Pons (tissue), 1 donor: ENCODE measurements around the gene RIPOR3.
"Not testable (repeated sequence)": the region's sequence is repeated elsewhere in the genome, so short reads cannot be mapped to it uniquely, and the experiment has no call there.

Source experiments
- DNase-seq: peaks from one replicate; pipeline ENCODE4 v3.0.0-alpha.2; 2016; ENCODE audit warnings: low spot score

Gene RIPOR3

GRCh38 chr20:50703651-50704438 is 12.5 kb upstream of the RIPOR3 start:
- DNase-seq: not testable (repeated sequence)

DNA sequence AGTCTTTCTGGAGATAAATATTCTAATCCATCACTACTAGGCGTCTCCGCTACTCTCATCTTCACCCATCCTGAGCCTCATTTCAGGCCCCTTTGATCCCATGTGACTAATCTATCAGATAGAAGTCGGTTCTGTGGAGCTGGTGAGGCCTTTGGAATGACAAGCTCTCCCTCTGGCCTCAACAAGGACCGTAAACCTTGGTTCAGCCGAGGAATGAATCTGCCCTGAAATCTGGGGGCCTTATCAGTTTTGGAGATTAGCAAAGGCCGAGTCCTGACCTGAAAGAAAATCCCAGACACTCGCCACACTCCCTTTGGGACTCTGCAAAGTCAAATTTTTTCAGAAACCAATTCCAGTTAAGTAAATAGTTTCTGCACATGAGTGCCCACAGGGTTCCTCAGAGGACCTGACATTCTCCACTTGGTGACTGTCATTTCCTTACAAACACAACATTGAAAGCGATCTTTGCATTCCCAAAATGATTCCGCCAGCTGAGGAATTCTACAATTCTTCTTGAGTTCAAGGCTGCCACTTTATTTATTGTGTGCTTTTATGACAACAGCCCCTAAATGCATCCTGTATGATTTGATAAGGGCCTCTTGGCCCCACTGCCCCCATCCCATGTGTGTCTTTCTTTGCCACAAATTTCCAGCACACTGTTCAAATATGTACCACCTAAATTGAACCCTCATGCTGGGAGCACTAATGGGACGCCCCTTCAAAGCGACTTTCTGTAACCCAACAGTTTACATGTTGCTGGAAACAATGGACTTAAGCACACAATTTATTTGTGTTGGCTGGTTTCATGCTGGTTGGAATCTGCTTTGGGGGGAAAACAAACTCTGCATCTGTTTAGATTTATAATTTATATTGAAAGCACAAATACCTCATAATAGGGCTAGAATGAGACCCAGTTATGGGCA is 10.0 kb upstream of the RIPOR3 start:
- DNase-seq: no peak

DNA sequence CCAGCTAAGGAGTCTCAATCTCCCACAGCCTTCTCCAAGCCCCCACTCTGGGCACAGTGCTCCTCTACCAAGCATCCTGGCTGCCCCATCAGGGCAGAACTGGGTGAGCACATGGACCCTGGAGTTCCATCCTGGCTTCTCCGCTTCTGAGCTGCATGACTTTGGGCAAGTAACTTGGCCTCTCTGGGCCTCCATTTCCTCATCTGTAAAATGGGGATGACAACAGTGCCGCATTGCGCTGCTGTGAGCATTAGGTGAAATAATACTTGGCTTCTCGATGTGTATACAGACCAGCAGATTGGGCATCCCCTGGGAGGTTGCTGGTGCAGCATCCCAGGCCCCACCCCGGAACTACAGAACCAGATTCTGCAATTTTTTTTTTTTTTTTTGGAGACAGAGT is 8.3 kb upstream of the RIPOR3 start:
- no peak for DNase-seq

- DNase-seq: not testable (repeated sequence)
Observed at GRCh38 chr20:50698255-50698654, 6.9 kb upstream of the RIPOR3 start.

- peak; percentile 91 for DNase-seq
Observed at GRCh38 chr20:50695135-50695872, 4.0 kb upstream of the RIPOR3 start.

- no peak for DNase-seq
Observed at GRCh38 chr20:50694379-50695134, 3.2 kb upstream of the RIPOR3 start.

DNA sequence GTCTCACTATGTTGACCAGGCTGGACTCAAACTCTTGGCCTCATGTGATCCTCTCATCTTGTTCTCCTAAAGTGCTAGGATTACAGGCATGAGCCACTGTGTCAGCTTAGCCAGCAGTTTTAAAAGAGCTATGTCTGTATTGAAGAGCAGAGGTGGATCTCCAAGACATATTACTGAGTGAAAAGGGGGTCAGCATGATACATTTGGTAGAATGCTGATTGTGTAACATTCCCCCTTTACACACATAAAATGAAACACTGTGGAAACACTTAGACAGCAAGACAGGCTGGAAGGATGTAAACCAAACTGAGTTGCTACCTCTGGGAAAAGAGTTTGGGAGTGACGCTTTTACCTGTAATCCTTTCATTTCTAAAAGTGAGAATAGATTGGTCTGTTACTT is 1.7 kb upstream of the RIPOR3 start:
- no peak for DNase-seq

- DNase-seq: peak; percentile 48
Observed at GRCh38 chr20:50692552-50692933, 1.2 kb upstream of the RIPOR3 start.

DNA sequence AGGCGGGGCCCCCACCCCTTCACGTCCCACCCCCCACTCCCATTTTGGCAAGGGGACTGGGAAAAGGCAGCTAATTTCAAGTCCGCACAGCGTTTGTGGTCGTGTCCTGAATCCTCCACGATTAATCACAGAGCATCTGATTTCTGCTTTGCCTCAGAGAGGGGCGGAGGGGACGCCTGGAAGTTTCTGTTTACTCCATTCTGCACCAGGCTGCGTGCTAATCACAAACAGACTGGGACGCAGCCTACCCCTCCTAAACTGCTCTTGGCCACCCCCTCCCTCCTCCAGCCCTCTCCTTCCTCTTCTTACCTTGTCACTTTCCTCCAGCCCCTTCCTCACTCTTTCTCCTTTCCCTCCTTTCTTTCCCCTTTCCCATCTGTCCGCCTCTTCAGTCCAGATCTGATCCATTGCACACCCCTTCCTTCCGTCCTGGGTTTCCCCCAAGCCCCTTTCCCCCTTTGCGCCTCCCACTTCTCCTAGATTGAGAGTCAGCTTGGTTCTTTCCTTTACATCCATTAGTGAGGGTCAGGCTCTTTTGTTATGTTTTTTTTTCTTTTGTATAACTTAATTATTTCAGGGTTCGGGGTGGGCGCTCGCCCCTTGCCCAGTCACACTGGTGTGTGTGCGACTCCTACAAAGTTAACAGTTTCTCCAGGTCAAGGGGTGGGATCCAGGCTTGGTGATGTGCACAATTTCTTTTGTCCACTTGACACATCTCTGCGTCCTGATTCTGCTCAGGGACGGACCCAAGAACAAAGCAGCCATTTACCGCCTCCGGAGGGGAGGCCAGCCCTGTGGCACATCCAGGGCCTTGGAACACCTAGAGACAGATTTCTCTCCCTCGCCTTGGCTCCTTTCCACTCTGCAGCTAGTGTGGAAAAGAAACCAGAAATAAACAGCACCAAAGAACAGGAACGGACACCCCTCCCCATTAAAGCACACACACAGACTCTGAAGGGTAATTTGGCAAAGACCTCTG is 520 bp upstream of the RIPOR3 start:
- DNase-seq: peak; percentile 68

- no peak for DNase-seq
Observed at GRCh38 chr20:50689864-50690649, 1.3 kb downstream of the RIPOR3 start.

GRCh38 chr20:50688256-50688975 is 2.9 kb downstream of the RIPOR3 start:
- DNase-seq: no peak

- DNase-seq: no peak
Observed at GRCh38 chr20:50686821-50687220, 4.5 kb downstream of the RIPOR3 start.

DNA sequence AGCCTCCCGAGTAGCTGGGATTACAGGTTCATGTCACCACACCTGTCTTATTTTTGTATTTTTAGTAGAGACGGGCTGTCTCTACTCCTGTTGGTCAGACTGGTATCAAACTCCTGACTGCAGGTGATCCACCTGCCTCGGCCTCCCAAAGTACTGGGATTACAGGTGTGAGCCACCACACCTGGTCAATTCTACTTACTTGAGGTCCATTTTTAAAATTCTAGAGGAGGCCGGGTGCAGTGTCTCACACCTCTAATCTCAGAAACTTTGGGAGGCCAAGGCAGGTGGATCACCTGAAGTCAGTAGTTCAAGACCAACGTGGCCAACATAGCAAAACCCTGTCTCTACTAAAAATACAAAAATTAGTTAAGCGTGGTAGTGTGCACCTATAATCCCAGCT is 7.8 kb downstream of the RIPOR3 start:
- DNase-seq: no peak

GRCh38 chr20:50682947-50683530 is 8.3 kb downstream of the RIPOR3 start:
- no peak for DNase-seq

DNA sequence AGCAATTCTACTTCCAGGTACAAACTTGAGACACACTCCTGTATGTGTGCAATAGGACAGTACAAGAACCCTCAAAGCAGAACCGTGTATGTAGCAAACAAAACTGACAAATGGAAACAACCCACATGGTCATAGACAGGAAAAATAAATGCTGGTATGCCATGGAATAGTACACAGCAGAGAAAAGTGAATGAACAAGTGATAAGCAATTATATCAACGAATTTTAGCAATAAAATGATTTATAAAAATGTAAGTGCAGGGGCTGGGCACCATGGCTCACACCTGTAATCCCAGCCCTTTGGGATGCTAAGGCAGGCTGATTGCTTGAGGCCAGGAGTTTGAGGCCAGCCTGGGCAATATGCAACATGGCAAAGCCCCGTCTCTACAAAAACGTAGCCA is 9.3 kb downstream of the RIPOR3 start:
- no peak for DNase-seq

DNA sequence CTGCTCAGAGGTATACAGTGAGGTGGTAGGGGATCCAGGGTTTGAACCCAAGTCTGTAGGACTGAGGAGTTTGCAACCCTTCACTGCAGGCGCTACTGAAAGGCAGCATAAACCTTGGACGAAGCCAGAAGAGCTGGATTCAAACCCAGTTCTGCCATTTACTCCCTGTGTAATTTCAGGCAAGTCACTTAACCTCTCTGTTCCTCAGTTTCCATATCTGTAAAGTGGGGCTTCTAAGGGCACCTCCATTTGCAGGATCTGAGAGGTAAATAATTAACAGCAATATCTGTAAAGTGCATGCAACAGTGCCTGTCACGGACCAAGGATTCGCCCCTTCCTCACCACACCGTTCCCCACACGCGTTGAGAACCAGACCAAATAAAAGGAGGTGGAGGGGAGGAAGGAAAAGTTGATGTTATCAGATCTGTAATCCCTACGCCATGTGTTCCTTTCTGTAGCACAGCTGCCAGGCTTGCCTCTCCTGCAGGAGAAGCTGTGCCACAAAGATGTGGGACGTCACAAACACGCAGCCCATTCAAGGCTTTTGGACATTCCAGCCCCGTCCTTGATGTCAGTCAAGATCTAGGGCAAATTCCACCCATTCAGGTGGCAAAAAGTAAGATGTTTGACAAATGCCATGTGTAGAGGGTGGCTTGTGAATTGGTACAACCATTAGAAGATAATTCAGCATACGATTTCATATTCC is 9.8 kb downstream of the RIPOR3 start:
- no peak for DNase-seq

DNA sequence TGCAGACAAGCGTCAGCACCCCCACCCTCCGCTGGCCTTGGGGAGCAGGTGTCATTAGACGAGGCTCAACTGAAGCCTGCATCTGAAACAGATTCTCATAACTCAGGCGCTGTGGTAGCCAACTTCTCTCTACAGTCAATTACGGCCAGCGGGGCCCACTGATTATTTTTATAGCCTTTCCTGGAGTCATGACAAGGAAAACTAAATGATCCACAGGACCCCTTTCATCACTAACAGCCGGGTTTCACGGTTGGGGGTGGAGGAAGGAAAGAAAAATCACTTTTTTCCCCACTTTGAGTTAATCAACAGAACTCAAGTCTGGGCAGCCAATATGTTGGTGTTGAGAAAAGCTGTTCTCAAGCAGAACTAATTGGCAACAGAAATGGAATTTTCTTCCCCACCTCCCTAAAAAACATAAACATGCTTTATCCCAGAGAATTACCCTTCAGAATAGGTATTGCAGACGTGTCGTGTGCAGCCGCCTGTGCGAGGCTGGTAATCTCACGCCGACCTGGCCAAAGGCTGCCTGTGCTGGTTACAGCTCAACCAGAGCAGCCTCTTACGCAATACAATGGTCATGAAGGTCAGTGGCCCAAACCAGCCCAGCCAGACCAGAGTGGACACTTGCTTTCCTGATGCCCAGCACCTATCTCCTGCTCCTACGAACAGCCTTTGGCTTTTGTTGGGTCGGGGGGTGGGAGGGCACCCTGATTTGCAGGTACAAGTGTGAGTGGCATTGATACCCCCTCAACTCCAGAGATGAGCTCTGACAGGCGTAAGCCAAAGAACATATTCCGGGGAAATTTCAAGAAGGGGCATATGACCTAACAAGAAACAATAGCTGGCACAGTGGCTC is 11.0 kb downstream of the RIPOR3 start:
- DNase-seq: no peak
